HG03521 (cell line): ENCODE results near the gene TAF6.
"Not testable (repeated sequence)": the region's sequence is repeated elsewhere in the genome, so short reads cannot be mapped to it uniquely, and the experiment has no call there.

Source experiments
- ATAC-seq: cut with Tn5 transposase; IDR thresholded peaks from one replicate; pipeline ENCODE4 v1.9.1; 2021; ENCODE audit warnings: mild to moderate bottlenecking, moderate library complexity; ENCODE audit not compliant: unreplicated experiment

Gene TAF6

GRCh38 chr7:100152937-100153666, 33.9 kb upstream of the TAF6 start:
- no peak for ATAC-seq

GRCh38 chr7:100152404-100152803, 33.2 kb upstream of the TAF6 start:
- no peak for ATAC-seq

DNA sequence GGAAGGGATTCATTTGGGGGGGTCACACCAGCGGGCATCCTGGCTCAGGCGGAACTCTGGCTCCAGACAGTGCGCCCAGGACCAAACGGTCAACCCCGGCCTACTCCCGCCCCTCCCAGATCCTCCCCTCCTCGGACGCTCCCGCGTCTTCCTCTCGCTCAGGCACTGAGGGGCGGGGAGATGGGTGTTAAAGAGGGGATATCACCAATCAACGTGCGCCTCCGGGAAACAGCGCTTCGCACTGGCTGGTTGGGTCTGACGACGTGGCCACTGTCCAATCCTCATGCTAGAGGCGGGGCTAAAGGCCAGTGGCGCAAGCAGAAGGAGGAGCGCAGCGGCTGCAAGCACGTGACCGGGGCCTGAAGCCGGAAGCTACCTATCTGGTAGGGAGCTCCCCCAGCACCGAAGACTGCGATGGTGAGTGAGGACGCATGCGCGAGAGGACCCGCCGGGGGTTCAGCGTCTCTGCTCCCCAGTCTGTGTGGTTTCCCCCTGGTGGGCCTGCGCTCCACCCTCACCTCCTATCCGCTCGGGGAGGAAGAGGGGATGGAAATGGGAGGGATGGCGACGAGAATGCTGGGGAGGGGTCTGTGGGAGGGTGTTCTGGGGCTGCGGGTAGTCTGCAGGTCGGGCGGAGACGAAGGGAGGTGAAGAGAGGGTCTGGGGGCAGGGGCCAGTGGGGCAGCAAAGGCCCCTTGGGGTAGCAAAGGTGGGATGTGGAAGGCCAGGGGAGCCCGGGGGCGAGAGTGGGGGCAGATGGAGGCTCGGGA, 29.6 kb upstream of the TAF6 start, which contains the start of gene LAMTOR4:
LAMTOR4 (plus strand) TSS at position 360 of the 770 bp plus-strand sequence; CDS start at position 415, 55 bp downstream.
- ATAC-seq = peak; percentile 97

- ATAC-seq = no peak
Observed at GRCh38 chr7:100148225-100148558, 29.0 kb upstream of the TAF6 start.

DNA sequence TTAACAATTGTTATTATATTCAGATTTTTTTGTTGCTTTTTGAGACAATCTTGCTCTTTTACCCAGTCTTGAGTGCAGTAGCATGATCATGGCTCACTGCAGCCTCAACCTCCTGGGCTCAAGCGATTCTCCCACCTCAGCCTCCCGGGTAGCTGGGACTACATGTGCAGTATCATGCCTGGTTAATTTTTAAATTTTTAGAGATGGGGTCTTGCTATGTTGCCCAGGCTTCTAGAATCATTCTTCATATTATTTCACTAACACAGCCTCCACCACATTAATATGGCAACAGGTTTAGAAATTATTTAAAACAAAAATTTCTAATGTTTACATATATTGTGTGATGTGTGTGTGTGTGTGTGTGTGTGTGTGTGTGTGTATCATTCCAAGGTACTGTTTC, 28.1 kb upstream of the TAF6 start:
- ATAC-seq = no peak

GRCh38 chr7:100146350-100146749, 27.2 kb upstream of the TAF6 start:
- not testable (repeated sequence) for ATAC-seq

GRCh38 chr7:100142461-100142860, 23.3 kb upstream of the TAF6 start:
- no peak for ATAC-seq

GRCh38 chr7:100141555-100141949, 22.4 kb upstream of the TAF6 start:
- no peak for ATAC-seq

GRCh38 chr7:100137851-100138760, 18.9 kb upstream of the TAF6 start:
- no peak for ATAC-seq

DNA sequence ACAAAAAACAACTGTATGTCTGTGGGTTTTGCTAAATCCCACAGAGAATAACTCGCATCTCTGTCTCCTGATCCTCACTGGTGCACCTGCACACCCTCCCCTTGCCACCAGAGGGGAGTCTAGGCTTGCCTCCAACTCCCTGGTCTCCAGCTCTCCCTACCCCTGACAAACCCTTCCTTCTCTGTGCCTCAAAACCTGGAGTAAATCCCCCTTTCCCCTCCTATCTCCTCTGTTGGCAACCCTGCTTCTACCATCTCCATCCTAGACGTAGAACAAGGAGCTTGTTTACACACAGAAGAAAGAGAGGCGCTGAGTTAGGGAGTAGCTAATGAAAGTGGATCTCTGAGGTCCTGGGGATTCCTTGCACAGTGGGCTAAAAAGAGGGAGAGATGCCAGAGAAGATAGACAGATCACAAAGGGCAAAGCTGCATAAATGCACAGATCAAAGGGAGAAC, 13.6 kb upstream of the TAF6 start:
- peak; percentile 67 for ATAC-seq

DNA sequence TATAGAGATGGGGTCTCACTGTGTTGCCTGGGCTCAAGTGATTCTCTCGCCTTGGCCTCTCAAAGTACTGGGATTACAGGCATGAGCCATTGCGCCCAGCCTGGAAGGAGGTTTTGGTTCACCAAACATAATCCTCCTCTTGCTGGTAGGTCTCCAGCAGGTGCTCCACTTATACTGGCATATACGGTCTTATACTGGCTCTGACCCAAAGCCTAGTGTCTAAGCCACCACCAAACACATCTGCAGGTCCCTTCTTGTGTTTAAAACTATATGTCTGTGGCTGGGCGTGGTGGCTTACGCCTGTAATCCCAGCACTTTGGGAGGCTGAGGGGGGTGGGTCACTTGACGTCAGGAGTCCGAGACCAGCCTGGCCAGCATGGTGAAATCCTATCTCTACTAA, 13.0 kb upstream of the TAF6 start:
- no peak for ATAC-seq

- no peak for ATAC-seq
Observed at GRCh38 chr7:100130608-100131453, 11.7 kb upstream of the TAF6 start.

GRCh38 chr7:100130220-100130607, 11.1 kb upstream of the TAF6 start:
- not testable (repeated sequence) for ATAC-seq

- ATAC-seq = no peak
Observed at GRCh38 chr7:100128637-100128963, 9.4 kb upstream of the TAF6 start.

- ATAC-seq = no peak
Observed at GRCh38 chr7:100127866-100128636, 8.9 kb upstream of the TAF6 start.

DNA sequence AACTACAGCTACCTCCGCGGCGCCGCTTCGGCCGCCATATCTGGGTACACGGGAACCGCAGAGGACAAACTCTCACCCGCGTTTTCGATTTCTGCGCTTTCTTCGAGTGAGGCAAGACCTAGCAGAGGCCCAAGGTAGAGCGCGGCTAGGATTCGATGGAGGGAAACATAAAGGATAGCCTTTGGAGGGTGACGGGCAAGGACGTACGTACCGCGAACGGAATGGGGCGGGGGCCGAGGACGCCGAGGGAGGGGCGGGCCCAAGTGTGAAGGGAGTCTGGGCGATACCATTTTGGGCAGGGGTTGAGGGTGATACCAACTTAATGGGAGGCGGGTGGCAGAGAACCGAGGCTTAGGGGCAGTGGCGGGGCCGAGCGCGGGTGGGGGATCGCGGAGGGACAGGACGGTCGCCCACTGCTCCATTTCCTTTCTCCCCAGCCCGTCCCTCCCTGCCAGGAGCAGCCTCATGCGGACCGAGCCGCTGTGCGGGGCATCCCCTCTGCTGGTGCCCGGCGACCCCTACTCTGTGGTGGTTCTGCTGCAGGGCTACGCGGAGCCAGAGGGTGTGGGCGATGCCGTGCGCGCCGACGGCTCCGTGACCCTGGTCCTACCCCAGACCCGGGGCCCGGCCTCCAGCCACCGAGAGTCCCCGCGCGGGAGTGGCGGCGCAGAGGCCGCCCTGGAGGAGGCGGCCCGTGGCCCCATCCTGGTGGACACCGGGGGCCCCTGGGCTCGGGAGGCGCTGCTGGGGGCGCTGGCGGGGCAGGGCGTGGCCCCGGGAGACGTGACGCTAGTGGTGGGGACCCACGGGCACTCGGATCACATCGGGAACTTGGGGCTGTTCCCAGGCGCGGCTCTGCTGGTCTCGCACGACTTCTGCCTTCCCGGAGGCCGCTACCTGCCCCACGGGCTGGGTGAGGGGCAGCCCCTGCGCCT, 8.0 kb upstream of the TAF6 start, which contains the start of gene MBLAC1:
MBLAC1 (plus strand) TSS at position 37 of the 935 bp plus-strand sequence; CDS start at position 466, 429 bp downstream.
- ATAC-seq = peak; percentile 67

DNA sequence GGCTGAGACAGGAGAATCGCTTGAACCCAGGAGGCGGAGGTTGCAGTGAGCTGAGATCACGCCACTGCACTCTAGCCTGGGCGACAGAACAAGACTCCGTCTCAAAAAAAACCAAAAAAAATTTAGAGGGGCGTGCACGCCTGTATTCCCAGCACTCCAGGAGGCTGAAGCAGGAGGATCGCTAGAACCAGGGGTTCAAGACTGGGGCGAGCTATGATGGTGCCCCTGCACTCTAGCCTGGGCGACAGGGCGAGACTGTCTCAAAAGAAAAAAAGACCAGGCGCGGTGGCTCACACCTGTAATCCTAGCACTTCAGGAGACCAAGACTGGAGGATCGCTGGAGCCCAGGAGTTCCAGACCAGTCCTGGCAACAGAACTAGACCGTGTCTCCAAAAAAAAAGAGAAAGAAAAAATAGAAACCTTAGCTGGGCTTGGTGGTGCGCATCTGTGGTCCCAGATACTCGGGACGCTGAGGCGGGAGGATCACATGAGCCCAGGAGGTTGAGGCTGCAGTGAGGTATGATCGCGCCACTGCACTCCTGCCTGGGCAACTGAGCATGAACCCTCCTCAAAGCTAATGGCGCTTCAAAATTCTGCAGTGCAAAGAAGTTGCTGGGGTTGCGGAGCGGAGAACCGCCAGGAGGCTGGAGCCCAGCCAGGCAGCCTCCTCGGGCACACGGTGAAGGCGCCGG, 7.2 kb upstream of the TAF6 start:
- peak; percentile 4 for ATAC-seq
